GM21619 (cell line): Measurements from ENCODE around the gene RTN3.
A peak's percentile ranks its signal among the peaks of the same experiment; 100 is the strongest.
"Not testable (repeated sequence)": the region's sequence is repeated elsewhere in the genome, so short reads cannot be mapped to it uniquely, and the experiment has no call there.

ENCODE experiments used
- ATAC-seq: cut with Tn5 transposase; IDR thresholded peaks from one replicate; pipeline ENCODE4 v1.9.1; 2021; ENCODE audit not compliant: unreplicated experiment

Gene RTN3

GRCh38 chr11:63681321-63682065 is at the start of gene RTN3:
Gene RTN3, plus strand, starts transcription at chr11:63681500. Its CDS starts 137 bp downstream, at chr11:63681637.
- ATAC-seq: peak; percentile 82

DNA sequence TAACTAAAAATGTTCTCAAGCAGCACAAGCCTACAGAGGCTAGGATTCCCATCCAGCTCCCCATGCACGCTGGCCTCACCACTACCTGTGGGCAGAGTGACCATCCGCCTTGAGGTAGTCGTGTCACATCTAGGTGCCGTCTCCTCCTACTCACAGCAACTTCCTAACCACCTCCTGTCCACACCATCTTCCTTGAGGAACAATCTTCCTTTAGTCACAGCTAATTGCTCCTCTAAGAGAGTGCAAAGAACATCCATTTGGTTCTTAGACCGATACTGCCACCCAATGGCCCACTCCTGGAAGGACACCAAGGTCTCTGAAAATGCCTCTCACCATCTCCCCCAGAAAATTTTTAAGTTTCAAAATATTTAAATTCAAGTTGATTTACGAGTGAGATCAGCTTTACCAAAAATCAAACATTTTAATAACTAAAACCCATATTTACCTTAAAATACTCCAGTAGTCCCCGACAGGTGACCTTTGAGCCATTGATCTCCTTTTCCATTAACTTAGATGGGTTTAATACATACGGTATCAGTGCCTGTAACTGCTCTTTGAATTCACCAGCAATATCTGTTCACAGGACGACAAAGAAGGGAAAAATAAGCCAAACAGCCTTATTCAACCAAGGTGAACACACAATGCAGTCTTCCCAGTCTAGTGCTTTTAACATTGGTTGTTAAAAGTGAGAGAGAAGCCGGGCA is 45.4 kb upstream of the RTN3 start:
- ATAC-seq: no peak

DNA sequence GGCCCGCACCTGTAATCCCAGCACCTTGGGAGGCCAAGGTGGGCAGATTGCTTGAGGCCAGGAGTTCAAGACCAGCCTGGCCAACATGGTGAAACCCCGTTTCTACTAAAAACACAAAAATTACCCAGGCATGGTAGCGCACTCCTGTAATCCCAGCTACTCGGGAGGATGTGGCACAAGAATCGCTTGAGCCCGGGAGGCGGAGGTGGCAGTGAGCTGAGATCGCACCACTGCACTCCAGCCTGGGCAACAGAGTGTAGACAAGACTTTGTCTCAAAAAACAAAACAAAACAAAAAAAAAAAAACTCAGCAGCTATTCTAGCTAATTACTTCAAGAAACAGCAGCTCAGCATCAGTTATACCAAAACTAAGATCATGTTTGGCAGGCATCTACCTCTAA is 42.9 kb upstream of the RTN3 start:
- ATAC-seq: not testable (repeated sequence)

DNA sequence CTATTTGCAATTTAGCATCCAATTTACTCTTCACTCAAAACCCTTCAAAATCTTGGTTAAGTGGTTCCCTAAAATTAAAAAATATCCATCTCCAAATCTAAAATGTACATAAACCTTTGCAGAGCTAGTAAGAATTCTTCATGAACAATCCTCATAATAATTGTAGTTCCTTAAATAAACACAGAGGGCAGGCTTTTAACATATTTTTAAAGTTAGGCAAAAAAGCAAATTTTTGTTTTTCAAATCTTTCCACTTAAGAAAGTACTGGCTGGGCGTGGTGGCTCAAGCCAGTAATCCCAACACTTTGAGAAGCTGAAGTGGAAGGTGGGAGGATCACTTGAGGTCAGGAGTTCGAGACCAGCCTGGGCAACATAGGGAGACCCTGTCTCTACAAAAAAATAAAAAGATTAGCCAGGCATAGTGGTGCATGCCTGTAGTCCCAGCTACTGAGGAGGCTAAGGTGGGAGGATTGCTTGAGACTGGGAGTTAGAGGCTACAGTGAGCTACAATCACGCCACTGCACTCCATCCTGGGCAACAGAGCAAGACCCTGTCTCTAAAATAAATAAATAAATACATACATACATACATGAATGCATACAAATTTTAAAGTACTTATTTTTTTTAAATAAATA is 42.0 kb upstream of the RTN3 start:
- no peak for ATAC-seq

DNA sequence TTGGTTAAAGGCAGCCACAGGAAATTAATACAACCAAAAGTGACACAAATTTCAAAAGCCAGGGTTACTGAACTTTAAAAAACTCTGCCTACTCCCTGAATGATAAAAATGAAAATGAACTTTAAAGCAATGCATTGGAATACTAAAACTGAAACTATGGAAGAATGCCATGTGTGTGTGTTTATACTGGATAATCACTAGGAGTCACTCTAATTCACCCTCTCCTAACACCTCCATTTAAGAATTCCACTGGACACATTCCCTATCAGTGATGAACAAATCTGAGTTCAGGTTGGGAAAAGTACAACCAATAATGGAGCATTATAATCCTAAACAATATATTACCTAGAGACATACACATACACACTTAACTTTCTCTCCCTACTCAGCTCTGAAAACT is 39.6 kb upstream of the RTN3 start:
- ATAC-seq: no peak

GRCh38 chr11:63643205-63643604 is 38.1 kb upstream of the RTN3 start:
- no peak for ATAC-seq

DNA sequence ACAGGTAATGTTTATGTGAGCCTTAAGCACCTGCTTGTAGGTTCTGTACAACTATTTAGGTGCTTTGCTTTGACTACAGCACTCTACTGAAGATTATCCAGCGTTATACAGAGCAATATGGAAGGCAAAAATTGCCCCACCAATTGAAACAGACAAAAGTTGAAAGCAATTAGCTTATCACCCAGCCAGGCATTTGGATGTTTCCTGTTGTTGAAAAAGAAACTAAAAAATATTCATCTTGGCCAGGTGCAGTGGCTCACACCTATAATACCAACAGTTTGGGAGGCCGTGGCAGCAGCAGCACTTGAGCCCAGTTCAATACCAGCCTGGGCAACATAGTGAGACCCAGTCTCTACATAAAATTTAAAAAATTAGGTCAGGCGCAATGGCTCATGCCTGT is 28.6 kb upstream of the RTN3 start:
- no peak for ATAC-seq

GRCh38 chr11:63660972-63661371 is 20.3 kb upstream of the RTN3 start:
- no peak for ATAC-seq

- no peak for ATAC-seq
Measured at GRCh38 chr11:63663809-63664208, 17.5 kb upstream of the RTN3 start.

GRCh38 chr11:63666874-63667273 is 14.4 kb upstream of the RTN3 start:
- ATAC-seq: no peak

DNA sequence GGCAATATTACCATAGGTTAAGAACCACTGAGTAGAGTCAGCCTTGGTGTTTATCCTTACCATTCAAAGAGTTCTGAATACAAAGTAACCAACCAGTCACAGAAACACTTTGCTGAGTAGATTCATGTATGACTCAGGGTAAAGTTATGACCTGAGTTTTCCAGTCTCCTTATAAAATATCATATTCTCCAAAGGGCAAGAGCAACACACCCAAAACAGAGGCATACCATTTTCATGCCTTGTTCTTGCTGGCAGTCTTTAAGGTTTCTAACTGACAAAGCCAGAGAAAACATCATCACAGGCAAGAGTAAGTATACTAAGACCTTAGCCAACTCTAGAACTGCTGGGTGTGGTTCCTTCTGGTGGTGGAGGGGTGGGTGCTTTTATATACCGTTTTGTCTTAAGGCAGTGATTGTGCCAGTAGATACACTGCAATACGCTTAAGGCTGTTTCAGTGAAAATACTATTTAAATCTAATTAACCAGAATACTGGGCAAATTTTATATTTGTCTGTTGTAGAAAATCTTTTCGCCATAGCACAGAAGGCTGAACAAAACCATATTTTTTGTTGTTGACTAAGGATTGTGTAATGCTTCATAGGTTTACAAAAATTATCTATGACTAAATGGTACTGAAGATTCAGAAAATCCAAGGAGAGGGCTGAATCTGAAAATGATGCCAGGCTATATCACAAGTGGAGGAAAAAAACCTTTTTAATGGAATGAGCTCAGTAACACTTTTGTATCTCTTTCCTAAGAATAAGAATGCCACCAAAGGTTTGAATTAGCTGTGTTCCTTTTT is 13.1 kb upstream of the RTN3 start:
- no peak for ATAC-seq

- no peak for ATAC-seq
Measured at GRCh38 chr11:63670096-63670432, 11.2 kb upstream of the RTN3 start.

DNA sequence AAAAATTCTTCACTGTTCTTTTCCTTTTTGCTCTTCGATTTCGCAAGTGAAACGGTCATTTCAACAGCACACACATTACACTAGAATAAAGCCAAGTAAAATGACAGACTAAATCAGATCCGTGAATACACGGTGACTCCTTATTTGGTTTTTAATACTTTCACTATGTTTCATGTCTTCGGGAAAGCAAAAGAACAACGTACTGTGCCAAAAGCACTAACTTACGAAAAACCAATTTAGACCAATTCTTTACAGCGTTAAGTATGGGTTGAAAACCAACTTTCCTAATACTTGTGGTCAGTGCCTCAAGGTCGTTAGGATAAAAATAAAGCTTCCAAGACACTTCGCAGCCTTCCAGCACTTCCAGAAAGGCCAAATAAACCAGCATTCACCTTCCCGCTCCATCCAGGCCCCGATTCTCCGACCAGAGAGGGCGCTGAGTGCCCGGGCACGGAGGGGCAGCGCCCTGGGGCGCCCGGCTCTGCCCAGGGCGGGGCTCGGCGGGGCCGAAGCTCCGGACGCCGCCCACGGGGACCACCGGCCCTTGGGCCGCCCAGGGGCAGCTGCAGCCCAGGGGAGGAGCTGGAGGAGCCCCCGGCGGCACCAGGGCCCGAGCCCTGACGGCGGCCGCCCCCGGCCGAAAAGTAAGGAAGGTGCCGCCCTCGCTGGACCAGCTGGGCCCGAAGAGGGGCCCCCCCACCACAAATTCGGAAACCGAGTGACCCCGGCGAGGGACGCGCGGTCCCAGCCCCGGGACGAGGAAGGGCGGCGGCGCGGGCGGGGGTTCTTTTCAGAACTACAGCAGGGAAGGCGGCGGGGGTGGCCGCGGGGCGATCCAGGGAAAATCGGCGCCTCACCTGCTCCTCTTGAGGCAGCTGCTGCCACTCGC is 10.6 kb upstream of the RTN3 start:
- peak; percentile 28 for ATAC-seq

GRCh38 chr11:63671322-63672155 is 9.8 kb upstream of the RTN3 start, which contains the start of gene ATL3:
Gene ATL3, minus strand, starts transcription at chr11:63671376. Its CDS starts 41 bp downstream, at chr11:63671335.
- peak; percentile 86 for ATAC-seq

DNA sequence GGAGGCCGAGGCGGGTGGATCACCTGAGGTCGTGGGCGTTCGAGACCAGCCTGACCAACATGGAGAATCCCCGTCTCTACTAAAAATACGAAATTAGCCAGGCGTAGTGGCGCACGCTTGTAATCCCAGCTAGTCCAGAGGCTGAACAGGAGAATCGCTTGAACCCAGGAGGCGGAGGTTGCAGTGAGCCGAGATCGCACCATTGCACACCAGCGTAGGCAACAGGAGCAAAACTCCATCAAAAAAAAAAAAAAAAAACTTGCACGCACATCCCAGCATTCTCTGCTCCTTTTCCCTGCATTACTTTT is 9.2 kb upstream of the RTN3 start:
- ATAC-seq: no peak

- no peak for ATAC-seq
Measured at GRCh38 chr11:63672936-63673539, 8.3 kb upstream of the RTN3 start.

DNA sequence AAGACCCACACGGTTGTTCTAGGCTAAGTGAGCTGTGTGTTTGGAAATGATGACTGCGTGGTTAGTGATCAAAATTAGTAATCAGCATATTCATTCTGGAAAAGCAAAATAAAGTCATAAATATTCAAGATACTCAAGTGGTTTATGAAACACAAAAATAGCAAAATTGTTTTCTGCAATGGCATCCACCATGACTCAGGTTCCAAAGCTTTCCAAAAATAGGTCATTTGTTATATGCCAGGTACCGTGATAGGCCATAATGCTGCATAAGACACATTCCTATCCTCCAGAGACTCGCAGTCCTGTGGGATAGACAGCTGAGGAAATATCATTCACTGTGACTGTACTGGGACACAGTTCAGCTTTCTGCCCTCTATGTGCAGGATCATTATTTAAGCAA is 7.7 kb upstream of the RTN3 start:
- no peak for ATAC-seq

DNA sequence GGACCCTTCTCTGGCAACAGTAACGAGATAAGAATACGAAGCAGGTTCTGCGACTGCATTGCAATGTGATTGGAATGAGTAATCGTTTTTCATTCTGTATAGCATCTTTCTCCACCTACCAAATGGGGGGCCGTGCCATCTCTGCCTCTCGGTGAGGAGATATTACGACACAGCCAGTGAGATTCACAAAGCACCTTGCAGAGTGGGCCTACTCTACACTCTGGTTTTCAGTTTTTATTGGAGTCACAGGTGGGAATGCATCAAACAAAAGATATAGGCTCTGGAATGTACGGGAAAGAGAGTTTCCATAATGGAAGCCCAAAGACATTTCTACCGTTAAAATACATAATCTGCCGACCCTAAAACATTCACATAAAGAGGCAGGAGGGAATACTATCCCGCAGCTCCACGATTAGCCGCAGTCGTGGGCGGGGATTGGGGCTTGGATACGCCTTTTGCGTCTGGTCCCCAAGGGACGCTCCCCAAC is 423 bp upstream of the RTN3 start:
- no peak for ATAC-seq
